Lower leg skin (tissue), 3 donors: ENCODE measurements around the gene EPHA4.

ENCODE experiments used
- POLR2A ChIP-seq, 2 donors: fragments of 450-650 bp; IDR thresholded peaks; one replicate each; pipeline ENCODE4 v1.6.1; 2016 to 2017; ENCODE audit warnings: antibody characterized with exemption in 2 of 2, mild to moderate bottlenecking in 1 of 2, moderate library complexity in 1 of 2
- TF ChIP-seq, protein P1 (sequence below), 3 donors: fragments of 450-650 bp; IDR thresholded peaks; one replicate each; pipeline ENCODE4 v1.5.1; 2016; ENCODE audit warnings: antibody characterized with exemption in 3 of 3, mild to moderate bottlenecking in 3 of 3, moderate library complexity in 2 of 3

DNA sequence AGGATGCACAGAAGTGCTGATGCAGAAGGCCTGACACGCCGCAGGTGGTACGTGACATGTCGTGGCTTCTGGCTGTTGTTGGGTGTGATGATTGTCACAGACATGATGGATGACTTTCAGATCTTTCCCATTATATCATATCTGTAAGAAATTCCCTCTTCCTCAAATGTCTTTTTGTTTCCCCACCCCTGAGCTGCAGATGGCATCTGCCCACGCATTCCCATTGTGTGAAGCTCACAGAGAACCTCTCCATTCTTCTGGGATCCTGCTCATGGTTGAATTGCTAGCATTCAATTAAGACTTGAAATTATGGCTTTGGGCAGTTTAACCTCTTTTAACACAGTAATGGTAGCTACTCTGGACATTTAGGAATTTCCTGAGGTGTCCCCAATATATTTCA is 28.3 kb upstream of the EPHA4 start:
- TF ChIP-seq, protein P1, sequence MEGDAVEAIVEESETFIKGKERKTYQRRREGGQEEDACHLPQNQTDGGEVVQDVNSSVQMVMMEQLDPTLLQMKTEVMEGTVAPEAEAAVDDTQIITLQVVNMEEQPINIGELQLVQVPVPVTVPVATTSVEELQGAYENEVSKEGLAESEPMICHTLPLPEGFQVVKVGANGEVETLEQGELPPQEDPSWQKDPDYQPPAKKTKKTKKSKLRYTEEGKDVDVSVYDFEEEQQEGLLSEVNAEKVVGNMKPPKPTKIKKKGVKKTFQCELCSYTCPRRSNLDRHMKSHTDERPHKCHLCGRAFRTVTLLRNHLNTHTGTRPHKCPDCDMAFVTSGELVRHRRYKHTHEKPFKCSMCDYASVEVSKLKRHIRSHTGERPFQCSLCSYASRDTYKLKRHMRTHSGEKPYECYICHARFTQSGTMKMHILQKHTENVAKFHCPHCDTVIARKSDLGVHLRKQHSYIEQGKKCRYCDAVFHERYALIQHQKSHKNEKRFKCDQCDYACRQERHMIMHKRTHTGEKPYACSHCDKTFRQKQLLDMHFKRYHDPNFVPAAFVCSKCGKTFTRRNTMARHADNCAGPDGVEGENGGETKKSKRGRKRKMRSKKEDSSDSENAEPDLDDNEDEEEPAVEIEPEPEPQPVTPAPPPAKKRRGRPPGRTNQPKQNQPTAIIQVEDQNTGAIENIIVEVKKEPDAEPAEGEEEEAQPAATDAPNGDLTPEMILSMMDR (IDR thresholded peaks at IDR 0.05) = no peak
- TF ChIP-seq POLR2A (IDR thresholded peaks at IDR 0.05) = no peak
